ENCODE measurements around the gene SLC35F1.

- TF ChIP-seq PRDM10 (IDR thresholded peaks at IDR 0.05; ENCODE audit: partially characterized antibody): no peak
- TF ChIP-seq E2F1 (CRISPR knock-in tag; IDR thresholded peaks at IDR 0.05): no peak
- TF ChIP-seq ZFP30 (CRISPR knock-in tag; IDR thresholded peaks at IDR 0.05; ENCODE audit: borderline replicate concordance): no peak
- TF ChIP-seq SREBF1 (IDR thresholded peaks at IDR 0.05; ENCODE audit: borderline replicate concordance, low read depth, low read length): no peak
- no peak for TF ChIP-seq EP300 (IDR thresholded peaks at IDR 0.05; ENCODE audit: low read length)
- TF ChIP-seq POLR2A (conservative IDR thresholded peaks at IDR 0.05): no peak
- no peak for TF ChIP-seq KLF6 (CRISPR knock-in tag; IDR thresholded peaks at IDR 0.05; ENCODE audit: borderline replicate concordance)
- no peak for TF ChIP-seq ZNF76 (CRISPR knock-in tag; IDR thresholded peaks at IDR 0.05; ENCODE audit: borderline replicate concordance)
- TF ChIP-seq RNF2 (IDR thresholded peaks at IDR 0.05): no peak
- TF ChIP-seq, protein P1, sequence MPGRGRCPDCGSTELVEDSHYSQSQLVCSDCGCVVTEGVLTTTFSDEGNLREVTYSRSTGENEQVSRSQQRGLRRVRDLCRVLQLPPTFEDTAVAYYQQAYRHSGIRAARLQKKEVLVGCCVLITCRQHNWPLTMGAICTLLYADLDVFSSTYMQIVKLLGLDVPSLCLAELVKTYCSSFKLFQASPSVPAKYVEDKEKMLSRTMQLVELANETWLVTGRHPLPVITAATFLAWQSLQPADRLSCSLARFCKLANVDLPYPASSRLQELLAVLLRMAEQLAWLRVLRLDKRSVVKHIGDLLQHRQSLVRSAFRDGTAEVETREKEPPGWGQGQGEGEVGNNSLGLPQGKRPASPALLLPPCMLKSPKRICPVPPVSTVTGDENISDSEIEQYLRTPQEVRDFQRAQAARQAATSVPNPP (IDR thresholded peaks at IDR 0.05; ENCODE audit: borderline replicate concordance, insufficient read depth, insufficient read length): no peak
- TF ChIP-seq ZBTB49 (CRISPR knock-in tag; IDR thresholded peaks at IDR 0.05; ENCODE audit: borderline replicate concordance): no peak
- no peak for TF ChIP-seq SMARCA5 (IDR thresholded peaks at IDR 0.05)
- TF ChIP-seq, protein P2, sequence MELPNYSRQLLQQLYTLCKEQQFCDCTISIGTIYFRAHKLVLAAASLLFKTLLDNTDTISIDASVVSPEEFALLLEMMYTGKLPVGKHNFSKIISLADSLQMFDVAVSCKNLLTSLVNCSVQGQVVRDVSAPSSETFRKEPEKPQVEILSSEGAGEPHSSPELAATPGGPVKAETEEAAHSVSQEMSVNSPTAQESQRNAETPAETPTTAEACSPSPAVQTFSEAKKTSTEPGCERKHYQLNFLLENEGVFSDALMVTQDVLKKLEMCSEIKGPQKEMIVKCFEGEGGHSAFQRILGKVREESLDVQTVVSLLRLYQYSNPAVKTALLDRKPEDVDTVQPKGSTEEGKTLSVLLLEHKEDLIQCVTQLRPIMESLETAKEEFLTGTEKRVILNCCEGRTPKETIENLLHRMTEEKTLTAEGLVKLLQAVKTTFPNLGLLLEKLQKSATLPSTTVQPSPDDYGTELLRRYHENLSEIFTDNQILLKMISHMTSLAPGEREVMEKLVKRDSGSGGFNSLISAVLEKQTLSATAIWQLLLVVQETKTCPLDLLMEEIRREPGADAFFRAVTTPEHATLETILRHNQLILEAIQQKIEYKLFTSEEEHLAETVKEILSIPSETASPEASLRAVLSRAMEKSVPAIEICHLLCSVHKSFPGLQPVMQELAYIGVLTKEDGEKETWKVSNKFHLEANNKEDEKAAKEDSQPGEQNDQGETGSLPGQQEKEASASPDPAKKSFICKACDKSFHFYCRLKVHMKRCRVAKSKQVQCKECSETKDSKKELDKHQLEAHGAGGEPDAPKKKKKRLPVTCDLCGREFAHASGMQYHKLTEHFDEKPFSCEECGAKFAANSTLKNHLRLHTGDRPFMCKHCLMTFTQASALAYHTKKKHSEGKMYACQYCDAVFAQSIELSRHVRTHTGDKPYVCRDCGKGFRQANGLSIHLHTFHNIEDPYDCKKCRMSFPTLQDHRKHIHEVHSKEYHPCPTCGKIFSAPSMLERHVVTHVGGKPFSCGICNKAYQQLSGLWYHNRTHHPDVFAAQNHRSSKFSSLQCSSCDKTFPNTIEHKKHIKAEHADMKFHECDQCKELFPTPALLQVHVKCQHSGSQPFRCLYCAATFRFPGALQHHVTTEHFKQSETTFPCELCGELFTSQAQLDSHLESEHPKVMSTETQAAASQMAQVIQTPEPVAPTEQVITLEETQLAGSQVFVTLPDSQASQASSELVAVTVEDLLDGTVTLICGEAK (IDR thresholded peaks at IDR 0.05): no peak
- TF ChIP-seq, protein P2 (CRISPR knock-in tag; IDR thresholded peaks at IDR 0.05): no peak
These were observed 346.7 kb downstream of the SLC35F1 start for GRCh38 chr6:118253741-118254140.
